GOT3 (cell line): ENCODE measurements around the gene ZBED1.
"Not testable (repeated sequence)": the region's sequence is repeated elsewhere in the genome, so short reads cannot be mapped to it uniquely, and the experiment has no call there.

ENCODE experiments used
- DNase-seq: peaks from one replicate; lab custom pipeline; 2025; ENCODE audit warnings: mixed read lengths; lab: John Stamatoyannopoulos, UW

The ZBED1 gene

DNA sequence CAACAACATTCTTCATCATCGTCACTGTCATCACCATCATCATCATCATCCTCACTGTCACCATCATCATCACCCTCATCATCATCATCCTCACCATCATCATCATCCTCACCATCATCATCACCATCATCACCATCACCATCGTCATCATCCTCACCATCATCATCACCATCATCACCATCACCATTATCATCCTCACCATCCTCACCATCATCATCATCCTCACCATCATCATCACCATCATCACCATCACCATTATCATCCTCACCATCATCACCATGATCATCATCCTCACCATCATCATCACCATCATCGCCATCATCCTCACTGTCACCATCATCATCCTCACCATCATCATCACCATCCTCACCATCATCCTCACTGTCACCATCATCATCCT lies 18.9 kb upstream of the ZBED1 start:
- not testable (repeated sequence) for DNase-seq

DNA sequence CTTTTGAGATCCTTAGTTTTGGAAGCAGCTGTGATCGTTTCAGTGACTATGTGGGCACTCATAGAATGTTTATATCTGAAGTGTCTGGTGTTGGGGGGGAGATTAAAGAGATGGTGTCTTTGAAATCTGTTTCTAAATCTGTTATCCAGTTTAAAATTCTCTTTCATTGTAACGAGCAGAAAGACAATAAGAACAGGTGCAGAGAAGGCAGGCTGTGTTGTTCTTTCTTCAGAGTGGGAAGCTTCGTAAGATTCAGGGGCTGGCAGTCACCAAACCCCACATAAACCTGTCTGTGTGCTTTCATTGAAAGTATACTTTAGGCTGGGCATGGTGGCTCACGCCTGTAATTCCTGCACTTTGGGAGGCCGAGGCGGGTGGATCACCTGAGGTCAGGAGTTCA lies 16.3 kb upstream of the ZBED1 start:
- no peak for DNase-seq

DNA sequence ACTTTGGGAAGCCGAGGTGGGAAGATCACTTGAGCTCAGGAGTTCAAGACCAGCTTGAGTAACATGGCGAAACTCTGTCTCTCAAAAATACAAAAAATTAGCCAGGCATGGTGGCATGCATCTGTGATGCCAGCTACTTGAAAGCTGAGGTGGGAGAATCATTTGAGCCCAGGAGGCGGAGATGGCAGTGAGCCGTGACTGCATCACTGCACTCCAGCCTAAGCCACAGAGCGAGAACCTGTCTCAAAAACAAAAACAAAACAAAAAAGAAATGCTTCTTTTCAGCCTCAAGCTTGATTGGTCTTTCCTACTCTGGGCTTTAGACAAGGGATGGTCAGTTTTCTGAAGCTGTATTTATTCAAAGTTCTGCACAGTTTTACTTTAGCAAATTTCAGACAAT lies 15.8 kb upstream of the ZBED1 start:
- no peak for DNase-seq

GRCh38 chrX:2514131-2514530 lies 13.4 kb upstream of the ZBED1 start:
- DNase-seq: no peak

GRCh38 chrX:2513121-2513664 lies 12.4 kb upstream of the ZBED1 start:
- no peak for DNase-seq

- no peak for DNase-seq
Observed at GRCh38 chrX:2512501-2512900, 11.7 kb upstream of the ZBED1 start.

DNA sequence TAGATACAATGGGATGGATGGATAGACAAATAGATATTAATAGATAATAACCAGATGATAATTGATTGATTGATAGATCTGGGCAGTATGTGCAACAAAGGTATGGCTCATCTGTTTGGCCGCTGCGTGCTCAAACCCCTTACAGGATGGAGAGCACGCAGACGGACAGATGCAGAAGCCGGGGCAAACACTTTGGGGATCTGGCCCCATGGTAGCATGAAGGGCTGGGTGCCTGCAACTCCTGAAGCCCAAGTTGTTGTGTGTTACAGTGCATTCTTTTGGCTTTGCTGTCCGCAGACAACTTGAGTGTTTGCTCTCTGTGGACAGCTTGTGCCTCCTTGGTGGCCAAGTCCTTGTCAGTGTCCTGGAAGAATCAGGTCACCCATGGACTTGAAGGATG lies 10.6 kb upstream of the ZBED1 start:
- no peak for DNase-seq

GRCh38 chrX:2508648-2509335 lies 8.0 kb upstream of the ZBED1 start:
- no peak for DNase-seq

DNA sequence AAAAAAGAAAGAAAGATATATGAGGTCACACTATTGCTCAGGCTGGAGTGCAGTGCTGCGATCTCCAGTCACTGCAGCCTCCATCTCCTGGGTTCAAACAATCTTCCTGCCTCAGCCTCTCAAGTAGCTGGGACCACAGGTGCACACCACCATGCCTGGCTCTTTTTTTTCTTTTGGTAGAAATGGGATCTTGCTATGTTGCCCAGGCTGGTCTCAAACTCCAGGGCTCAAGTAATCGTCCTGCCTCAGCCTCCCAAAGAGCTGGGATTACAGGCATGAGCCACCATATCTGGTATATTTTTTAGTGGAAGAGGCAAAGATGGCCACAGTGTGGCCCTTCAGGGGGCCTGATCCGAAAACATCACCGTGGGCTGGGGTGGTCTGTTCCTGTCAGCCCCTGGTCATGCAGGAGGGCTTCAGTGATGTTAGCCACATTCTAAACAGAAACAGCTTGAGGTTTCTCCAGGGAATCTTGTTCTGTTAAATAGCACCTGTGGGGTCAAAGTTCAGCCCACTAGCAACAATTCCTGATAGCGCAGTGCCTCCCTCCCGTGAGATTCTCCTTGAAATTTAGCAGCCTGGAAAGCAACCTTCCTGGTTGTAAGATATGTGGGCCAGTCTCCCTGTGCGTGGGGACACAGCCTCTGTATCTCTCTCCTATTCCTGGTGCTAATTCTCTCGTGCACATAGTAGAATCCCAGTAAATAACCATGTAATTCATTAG lies 7.3 kb upstream of the ZBED1 start:
- DNase-seq: no peak

GRCh38 chrX:2507196-2507595 lies 6.4 kb upstream of the ZBED1 start:
- no peak for DNase-seq

- DNase-seq: not testable (repeated sequence)
Observed at GRCh38 chrX:2505341-2505740, 4.6 kb upstream of the ZBED1 start.

GRCh38 chrX:2504706-2505332 lies 4.0 kb upstream of the ZBED1 start:
- no peak for DNase-seq

- DNase-seq: no peak
Observed at GRCh38 chrX:2503591-2504500, 3.1 kb upstream of the ZBED1 start.

DNA sequence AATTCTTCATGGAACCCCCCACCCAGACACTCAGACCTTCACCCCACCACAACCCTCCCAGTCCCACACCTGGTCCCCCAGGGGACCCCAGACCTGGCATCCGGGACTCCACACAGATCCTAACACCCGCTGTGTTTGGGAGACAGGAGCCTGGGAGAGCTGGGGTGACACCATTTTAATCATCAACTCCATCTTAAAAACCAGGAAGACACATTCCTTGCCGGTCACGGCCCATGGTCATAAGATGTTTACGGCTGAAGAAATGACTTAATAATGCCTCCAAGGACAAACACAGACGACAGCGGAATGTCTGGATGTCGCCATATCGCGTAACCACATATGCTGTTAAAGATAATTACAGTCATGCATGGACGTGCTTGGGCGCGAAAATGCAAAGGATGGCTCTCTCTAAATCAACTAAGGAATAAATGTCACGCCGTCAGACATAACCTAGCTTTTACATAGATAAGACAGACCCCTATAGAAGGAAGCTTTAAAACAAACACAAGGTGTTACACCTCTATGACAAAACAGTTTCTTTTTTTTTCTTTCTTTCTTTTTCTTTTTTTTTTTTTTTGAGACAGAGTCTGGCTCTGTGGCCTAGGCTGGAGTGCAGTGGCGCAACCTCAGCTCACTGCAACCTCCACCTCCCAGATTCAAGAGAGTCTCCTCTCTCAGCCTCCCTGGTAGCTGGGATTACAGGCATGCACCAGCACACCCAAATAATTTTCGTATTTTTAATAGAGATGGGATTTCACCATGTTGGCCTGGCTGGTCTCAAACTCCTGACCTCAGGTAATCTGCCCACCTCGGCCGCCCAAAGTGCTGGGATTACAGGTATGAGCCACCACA lies 2.1 kb upstream of the ZBED1 start:
- DNase-seq: no peak

DNA sequence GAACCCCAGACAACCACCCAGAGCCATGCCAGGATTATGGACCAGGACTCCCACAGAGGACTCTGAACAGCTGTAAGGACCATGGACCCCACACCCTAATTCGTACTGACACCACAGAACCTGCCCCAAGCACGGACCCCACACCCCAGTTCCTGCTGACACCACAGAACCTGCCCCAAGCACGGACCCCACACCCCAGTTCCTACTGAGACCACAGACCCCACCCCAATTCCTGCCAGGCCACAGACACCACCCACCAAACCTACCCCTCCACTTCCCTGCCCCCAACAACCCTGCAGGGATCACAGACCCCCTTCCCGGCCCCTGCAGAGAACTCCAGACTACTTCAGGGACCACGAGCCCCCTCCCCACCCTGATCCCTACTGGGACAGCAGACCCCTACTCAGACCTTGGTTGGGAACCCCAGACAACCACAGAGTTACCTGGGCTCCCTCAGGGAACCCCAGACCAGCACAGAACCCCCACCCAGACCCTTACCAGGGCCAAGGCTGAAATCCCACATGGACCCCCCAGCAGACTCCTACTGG lies 1.4 kb upstream of the ZBED1 start:
- no peak for DNase-seq

GRCh38 chrX:2501559-2502102 lies 855 bp upstream of the ZBED1 start:
- no peak for DNase-seq

DNA sequence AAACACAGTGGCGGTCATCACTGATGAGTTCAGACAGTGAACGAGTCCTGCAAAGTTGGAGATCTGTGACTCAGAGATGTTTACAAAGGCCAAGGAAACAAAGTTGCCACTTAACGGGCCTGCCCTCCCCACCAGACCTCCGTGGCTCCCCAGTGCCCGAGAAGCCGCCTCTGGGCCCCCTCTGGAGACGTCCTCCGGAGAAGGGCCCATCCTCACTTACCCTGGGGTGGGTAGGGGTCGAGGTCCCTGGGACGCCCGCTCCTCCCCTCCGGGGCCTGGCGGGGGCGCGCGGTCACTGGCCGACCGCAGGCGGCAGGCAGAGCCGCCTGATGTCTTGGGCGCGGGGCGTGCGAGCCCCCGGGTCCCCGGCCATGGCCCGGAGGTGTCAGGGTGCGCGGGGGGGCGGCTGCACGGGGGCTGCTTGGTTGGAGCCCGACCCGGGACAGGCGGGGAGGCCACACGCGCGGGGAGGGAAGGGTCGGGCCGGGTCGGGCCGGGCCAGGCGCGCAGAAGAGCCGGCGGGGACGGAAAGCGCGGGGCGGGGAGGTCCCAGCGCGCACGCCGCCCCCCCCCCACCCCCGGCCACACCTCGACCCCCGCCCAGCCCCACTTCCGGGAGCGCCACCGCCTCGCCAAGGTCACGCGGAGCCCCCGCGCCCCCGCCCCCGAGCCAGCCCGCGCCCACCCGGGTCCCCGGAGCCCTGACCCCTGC lies 529 bp downstream of the ZBED1 start:
- no peak for DNase-seq

GRCh38 chrX:2499507-2499906 lies 1.3 kb downstream of the ZBED1 start:
- no peak for DNase-seq

DNA sequence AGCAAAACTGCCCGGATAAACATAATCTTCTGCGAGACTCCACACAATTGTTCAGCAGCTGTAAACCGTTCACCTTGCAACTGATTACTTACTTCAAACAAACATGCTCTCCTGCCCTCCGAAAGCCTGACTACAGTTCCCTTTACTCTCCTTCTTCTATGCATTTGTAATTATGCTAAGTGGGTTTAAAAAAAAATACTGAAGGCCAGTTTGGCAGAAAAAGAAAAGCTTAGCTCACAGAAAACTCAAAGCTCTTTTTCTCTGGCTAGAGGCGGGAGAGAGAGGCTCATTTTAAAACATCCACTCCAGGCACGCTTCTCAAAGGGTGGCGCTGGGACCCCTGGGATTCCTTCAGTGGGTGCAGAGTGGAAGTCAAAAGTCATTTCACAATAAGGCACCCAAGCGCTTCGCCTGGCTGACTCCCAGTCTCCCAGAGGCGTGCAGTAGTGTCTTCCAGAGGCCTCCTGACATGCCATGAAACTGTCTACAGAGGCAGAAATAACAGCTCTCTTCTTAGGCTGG lies 1.9 kb downstream of the ZBED1 start:
- DNase-seq: no peak
